WTC11 (cell line): ENCODE measurements around the gene JTB. TPM values are rescaled to one million over a fixed set of nuclear protein-coding genes. Genes with fewer than 3 reads are reported as not detected.

Experiments
- ATAC-seq: fragments of 200-7000 bp; cut with Tn5 transposase; 2 replicates; pipeline ENCODE4 v1.10.0; 2021; ENCODE audit warnings: mild to moderate bottlenecking, moderate library complexity
- CTCF ChIA-PET: fragments of 300-600 bp; sonication (Branson Sonifier 250); formaldehyde crosslinking; loops from one replicate; lab custom pipeline; 2021; ENCODE audit warnings: antibody characterized with exemption; lab: Charles Lee
- POLR2A ChIA-PET: fragments of 350-600 bp; sonication (Branson Sonifier 250); formaldehyde crosslinking; loops from one replicate; lab custom pipeline; 2021; ENCODE audit warnings: antibody characterized with exemption; lab: Charles Lee
- DNase-seq: peaks from one replicate; pipeline ENCODE4 v3.0.0; 2021; ENCODE audit warnings: low spot score
- H3K27ac Mint-ChIP-seq: 2 replicates; pipeline ENCODE4 v1.8.0; 2021; ENCODE audit warnings: mixed read lengths
- H3K27me3 Mint-ChIP-seq: 2 replicates; pipeline ENCODE4 v1.8.0; 2021; ENCODE audit warnings: low read depth, mild to moderate bottlenecking, moderate library complexity, mixed read lengths
- H3K36me3 Mint-ChIP-seq: 2 replicates; pipeline ENCODE4 v1.8.0; 2021; ENCODE audit warnings: mixed read lengths
- H3K4me1 Mint-ChIP-seq: 2 replicates; pipeline ENCODE4 v1.8.0; 2022; ENCODE audit warnings: mixed read lengths
- H3K4me3 Mint-ChIP-seq: 2 replicates; pipeline ENCODE4 v1.8.0; 2021; ENCODE audit warnings: mild to moderate bottlenecking, moderate library complexity, mixed read lengths
- H3K9me3 Mint-ChIP-seq: 2 replicates; pipeline ENCODE4 v1.8.0; 2021; ENCODE audit warnings: mixed read lengths
- ATF1 ChIP-seq: sonication (generic); formaldehyde crosslinking; IDR thresholded peaks from 2 replicates; pipeline ENCODE4 v1.8.1; 2023; ENCODE audit warnings: mild to moderate bottlenecking, moderate library complexity, missing genetic modification reagents
- CREB1 ChIP-seq: sonication (generic); formaldehyde crosslinking; IDR thresholded peaks from 2 replicates; pipeline ENCODE4 v1.8.0; 2023; ENCODE audit warnings: mild to moderate bottlenecking, missing genetic modification reagents
- CREM ChIP-seq: sonication (generic); formaldehyde crosslinking; IDR thresholded peaks from 2 replicates; pipeline ENCODE4 v1.8.1; 2022; ENCODE audit warnings: mild to moderate bottlenecking, missing genetic modification reagents, moderate library complexity
- FOXP1 ChIP-seq: sonication (generic); formaldehyde crosslinking; IDR thresholded peaks from 2 replicates; pipeline ENCODE4 v1.8.0; 2022; ENCODE audit warnings: missing genetic modification reagents, mild to moderate bottlenecking, moderate library complexity, borderline replicate concordance
- MAX ChIP-seq: sonication (generic); formaldehyde crosslinking; IDR thresholded peaks from 2 replicates; pipeline ENCODE4 v1.8.0; 2022; ENCODE audit warnings: mild to moderate bottlenecking, missing genetic modification reagents
- MLX ChIP-seq: sonication (generic); formaldehyde crosslinking; IDR thresholded peaks from 2 replicates; pipeline ENCODE4 v1.8.1; 2023; ENCODE audit warnings: mild to moderate bottlenecking, missing genetic modification reagents, moderate library complexity
- NR3C1 ChIP-seq: sonication (generic); formaldehyde crosslinking; conservative IDR thresholded peaks from 2 replicates; pipeline ENCODE4 v1.8.1; 2023; ENCODE audit warnings: low read depth, mild to moderate bottlenecking, missing genetic modification reagents
- OVOL2 ChIP-seq: fragments of 250-450 bp; sonication (Bioruptor Pico); IDR thresholded peaks from 2 replicates; pipeline ENCODE4 v1.9.0; 2021; ENCODE audit warnings: mild to moderate bottlenecking, borderline replicate concordance
- SP1 ChIP-seq: sonication (generic); formaldehyde crosslinking; conservative IDR thresholded peaks from 2 replicates; pipeline ENCODE4 v1.8.1; 2022; ENCODE audit warnings: missing genetic modification reagents
- TCF7 ChIP-seq: sonication (generic); formaldehyde crosslinking; IDR thresholded peaks from 2 replicates; pipeline ENCODE4 v1.8.0; 2022; ENCODE audit warnings: mild to moderate bottlenecking, low read depth, missing genetic modification reagents, moderate library complexity
- TEAD1 ChIP-seq: sonication (generic); formaldehyde crosslinking; IDR thresholded peaks from 2 replicates; pipeline ENCODE4 v1.8.0; 2022; ENCODE audit warnings: mild to moderate bottlenecking, missing genetic modification reagents
- ZNF138 ChIP-seq: sonication (generic); formaldehyde crosslinking; conservative IDR thresholded peaks from 2 replicates; pipeline ENCODE4 v1.8.1; 2022; ENCODE audit warnings: mild to moderate bottlenecking, moderate library complexity, missing genetic modification reagents
- ZNF219 ChIP-seq: sonication (generic); formaldehyde crosslinking; IDR thresholded peaks from 2 replicates; pipeline ENCODE4 v1.8.0; 2023; ENCODE audit warnings: missing genetic modification reagents, mild to moderate bottlenecking, borderline replicate concordance
- ZNF396 ChIP-seq: fragments of 250-450 bp; sonication (Bioruptor Pico); IDR thresholded peaks from 2 replicates; pipeline ENCODE4 v1.8.0; 2021; ENCODE audit warnings: mild to moderate bottlenecking, moderate library complexity, borderline replicate concordance
- ZNF416 ChIP-seq: fragments of 250-450 bp; sonication (Bioruptor Pico); IDR thresholded peaks from 2 replicates; pipeline ENCODE4 v1.9.0; 2021; ENCODE audit warnings: mild to moderate bottlenecking, inconsistent platforms
- ZNF532 ChIP-seq: fragments of 250-450 bp; sonication (Bioruptor Pico); IDR thresholded peaks from 2 replicates; pipeline ENCODE4 v1.9.0; 2021; ENCODE audit warnings: mild to moderate bottlenecking, borderline replicate concordance
- ZNF671 ChIP-seq: fragments of 250-450 bp; sonication (Bioruptor Pico); IDR thresholded peaks from 2 replicates; pipeline ENCODE4 v1.8.0; 2021; ENCODE audit warnings: mild to moderate bottlenecking
- total RNA-seq: library from RNA; stranded (reverse); gene quantifications from 3 replicates; pipeline ENCODE4 v1.2.3, GENCODE V29; 2021
- TF ChIP-seq, protein P1 (sequence below): sonication (generic); formaldehyde crosslinking; IDR thresholded peaks from 2 replicates; pipeline ENCODE4 v1.8.0; 2022; ENCODE audit warnings: mild to moderate bottlenecking, missing genetic modification reagents
- TF ChIP-seq, protein P2 (sequence below): sonication (generic); formaldehyde crosslinking; IDR thresholded peaks from 2 replicates; pipeline ENCODE4 v1.8.1; 2023; ENCODE audit warnings: mild to moderate bottlenecking, missing genetic modification reagents
- TF ChIP-seq, protein P3 (sequence below): fragments of 250-450 bp; sonication (Bioruptor Pico); IDR thresholded peaks from 2 replicates; pipeline ENCODE4 v1.9.0; 2021; ENCODE audit warnings: mild to moderate bottlenecking
- TF ChIP-seq, protein P4 (sequence below): fragments of 250-450 bp; sonication (Bioruptor Pico); IDR thresholded peaks from 2 replicates; pipeline ENCODE4 v1.9.0; 2021; ENCODE audit warnings: mild to moderate bottlenecking

JTB gene
- total RNA-seq, 1 experiment from 2014 or later = 90.3 TPM

DNA sequence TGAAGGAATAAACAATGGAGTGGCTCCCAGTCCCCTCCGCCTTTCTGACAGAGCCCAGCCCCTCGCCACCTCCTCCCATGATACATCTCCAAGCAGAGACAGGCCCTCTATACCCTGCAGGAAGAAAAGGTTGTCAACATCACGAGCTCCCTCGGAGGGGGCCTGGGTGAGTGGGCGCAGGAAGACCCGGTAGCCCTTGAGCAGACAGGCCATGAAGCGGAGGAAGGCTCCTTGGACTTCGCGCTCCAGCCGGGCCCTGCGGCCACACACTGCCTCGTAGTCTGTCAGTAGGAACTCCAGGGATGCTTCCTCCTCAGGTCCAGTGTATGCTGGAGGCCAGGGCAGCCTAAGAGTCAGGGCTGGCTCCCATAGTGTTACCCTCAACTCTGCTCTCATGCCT lies 38.0 kb downstream of the JTB start:
- H3K4me3 Mint-ChIP-seq = no peak overlapping the region
- ATAC-seq = no peak

GRCh38 chr1:153938996-153939395 lies 38.5 kb downstream of the JTB start:
- H3K36me3 Mint-ChIP-seq = peaks cover 53% of the 10 kb centered on the region
- no peak for DNase-seq
- H3K27ac Mint-ChIP-seq = no peak overlapping the region
- H3K27me3 Mint-ChIP-seq = no peaks in the 10 kb centered on the region
- ChIA-PET CTCF (no interaction called here), POLR2A (interaction anchor here (0.7 kb wide), 1 partner anchor 121 kb away, joined by 3 read pairs; no protein-coding TSS in a partner anchor)
- no peak overlapping the region for H3K4me3 Mint-ChIP-seq
- no peaks in the 10 kb centered on the region for H3K9me3 Mint-ChIP-seq
- H3K4me1 Mint-ChIP-seq = no peaks in the 10 kb centered on the region
- no peak for ATAC-seq
- TF ChIP-seq, protein P1, sequence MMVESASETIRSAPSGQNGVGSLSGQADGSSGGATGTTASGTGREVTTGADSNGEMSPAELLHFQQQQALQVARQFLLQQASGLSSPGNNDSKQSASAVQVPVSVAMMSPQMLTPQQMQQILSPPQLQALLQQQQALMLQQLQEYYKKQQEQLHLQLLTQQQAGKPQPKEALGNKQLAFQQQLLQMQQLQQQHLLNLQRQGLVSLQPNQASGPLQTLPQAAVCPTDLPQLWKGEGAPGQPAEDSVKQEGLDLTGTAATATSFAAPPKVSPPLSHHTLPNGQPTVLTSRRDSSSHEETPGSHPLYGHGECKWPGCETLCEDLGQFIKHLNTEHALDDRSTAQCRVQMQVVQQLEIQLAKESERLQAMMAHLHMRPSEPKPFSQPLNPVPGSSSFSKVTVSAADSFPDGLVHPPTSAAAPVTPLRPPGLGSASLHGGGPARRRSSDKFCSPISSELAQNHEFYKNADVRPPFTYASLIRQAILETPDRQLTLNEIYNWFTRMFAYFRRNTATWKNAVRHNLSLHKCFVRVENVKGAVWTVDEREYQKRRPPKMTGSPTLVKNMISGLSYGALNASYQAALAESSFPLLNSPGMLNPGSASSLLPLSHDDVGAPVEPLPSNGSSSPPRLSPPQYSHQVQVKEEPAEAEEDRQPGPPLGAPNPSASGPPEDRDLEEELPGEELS (CRISPR knock-in tag) = no peak
- TF ChIP-seq ZNF532 = no peak

More for the DNA sequence above, 38.0 kb downstream of the JTB start:
- no peaks in the 10 kb centered on the region for H3K27me3 Mint-ChIP-seq
- POLR2A ChIA-PET = interaction anchor here (0.6 kb wide), 1 partner anchor 24 kb away, joined by 3 read pairs; the partner anchor contains the start of gene SLC39A1
- peaks cover 2% of the 10 kb centered on the region; the same call in 1 of the 2 replicates for H3K4me1 Mint-ChIP-seq
- H3K27ac Mint-ChIP-seq = no peak overlapping the region
- CTCF ChIA-PET = no interaction called here
- H3K36me3 Mint-ChIP-seq = peaks cover 49% of the 10 kb centered on the region
- TF ChIP-seq OVOL2 (CRISPR knock-in tag) (no peak), CREB1 (no peak), FOXP1 (CRISPR knock-in tag) (no peak), ZNF396 (CRISPR knock-in tag) (no peak), TEAD1 (no peak), ZNF138 (no peak), NR3C1 (CRISPR knock-in tag) (no peak), ZNF416 (CRISPR knock-in tag) (no peak), ZNF219 (CRISPR knock-in tag) (no peak), ATF1 (CRISPR knock-in tag) (no peak), TCF7 (CRISPR knock-in tag) (no peak), MAX (CRISPR knock-in tag) (no peak), ZNF671 (CRISPR knock-in tag) (no peak), MLX (CRISPR knock-in tag) (no peak), SP1 (no peak), CREM (CRISPR knock-in tag) (no peak)
- TF ChIP-seq, protein P1 (CRISPR knock-in tag) = no peak
- TF ChIP-seq, protein P2, sequence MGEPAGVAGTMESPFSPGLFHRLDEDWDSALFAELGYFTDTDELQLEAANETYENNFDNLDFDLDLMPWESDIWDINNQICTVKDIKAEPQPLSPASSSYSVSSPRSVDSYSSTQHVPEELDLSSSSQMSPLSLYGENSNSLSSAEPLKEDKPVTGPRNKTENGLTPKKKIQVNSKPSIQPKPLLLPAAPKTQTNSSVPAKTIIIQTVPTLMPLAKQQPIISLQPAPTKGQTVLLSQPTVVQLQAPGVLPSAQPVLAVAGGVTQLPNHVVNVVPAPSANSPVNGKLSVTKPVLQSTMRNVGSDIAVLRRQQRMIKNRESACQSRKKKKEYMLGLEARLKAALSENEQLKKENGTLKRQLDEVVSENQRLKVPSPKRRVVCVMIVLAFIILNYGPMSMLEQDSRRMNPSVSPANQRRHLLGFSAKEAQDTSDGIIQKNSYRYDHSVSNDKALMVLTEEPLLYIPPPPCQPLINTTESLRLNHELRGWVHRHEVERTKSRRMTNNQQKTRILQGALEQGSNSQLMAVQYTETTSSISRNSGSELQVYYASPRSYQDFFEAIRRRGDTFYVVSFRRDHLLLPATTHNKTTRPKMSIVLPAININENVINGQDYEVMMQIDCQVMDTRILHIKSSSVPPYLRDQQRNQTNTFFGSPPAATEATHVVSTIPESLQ (CRISPR knock-in tag) = no peak
- TF ChIP-seq, protein P3, sequence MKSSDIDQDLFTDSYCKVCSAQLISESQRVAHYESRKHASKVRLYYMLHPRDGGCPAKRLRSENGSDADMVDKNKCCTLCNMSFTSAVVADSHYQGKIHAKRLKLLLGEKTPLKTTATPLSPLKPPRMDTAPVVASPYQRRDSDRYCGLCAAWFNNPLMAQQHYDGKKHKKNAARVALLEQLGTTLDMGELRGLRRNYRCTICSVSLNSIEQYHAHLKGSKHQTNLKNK (CRISPR knock-in tag) = no peak
- TF ChIP-seq, protein P4, sequence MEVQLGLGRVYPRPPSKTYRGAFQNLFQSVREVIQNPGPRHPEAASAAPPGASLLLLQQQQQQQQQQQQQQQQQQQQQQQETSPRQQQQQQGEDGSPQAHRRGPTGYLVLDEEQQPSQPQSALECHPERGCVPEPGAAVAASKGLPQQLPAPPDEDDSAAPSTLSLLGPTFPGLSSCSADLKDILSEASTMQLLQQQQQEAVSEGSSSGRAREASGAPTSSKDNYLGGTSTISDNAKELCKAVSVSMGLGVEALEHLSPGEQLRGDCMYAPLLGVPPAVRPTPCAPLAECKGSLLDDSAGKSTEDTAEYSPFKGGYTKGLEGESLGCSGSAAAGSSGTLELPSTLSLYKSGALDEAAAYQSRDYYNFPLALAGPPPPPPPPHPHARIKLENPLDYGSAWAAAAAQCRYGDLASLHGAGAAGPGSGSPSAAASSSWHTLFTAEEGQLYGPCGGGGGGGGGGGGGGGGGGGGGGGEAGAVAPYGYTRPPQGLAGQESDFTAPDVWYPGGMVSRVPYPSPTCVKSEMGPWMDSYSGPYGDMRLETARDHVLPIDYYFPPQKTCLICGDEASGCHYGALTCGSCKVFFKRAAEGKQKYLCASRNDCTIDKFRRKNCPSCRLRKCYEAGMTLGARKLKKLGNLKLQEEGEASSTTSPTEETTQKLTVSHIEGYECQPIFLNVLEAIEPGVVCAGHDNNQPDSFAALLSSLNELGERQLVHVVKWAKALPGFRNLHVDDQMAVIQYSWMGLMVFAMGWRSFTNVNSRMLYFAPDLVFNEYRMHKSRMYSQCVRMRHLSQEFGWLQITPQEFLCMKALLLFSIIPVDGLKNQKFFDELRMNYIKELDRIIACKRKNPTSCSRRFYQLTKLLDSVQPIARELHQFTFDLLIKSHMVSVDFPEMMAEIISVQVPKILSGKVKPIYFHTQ (CRISPR knock-in tag) = no peak
- no peaks in the 10 kb centered on the region for H3K9me3 Mint-ChIP-seq
- DNase-seq = no peak
